Liver (tissue), 9 donors: ENCODE measurements around the gene UIMC1. TPM values are rescaled to one million over a fixed set of nuclear protein-coding genes. Genes with fewer than 3 reads are reported as not detected.

Experiments
- DNase-seq: peaks from one replicate; pipeline ENCODE4 v3.0.0-alpha.2; 2017; ENCODE audit warnings: low spot score
- H3K27ac ChIP-seq, 2 donors: one replicate each; pipeline ENCODE4 v1.7.0; 2013; ENCODE audit warnings: inconsistent platforms in 2 of 2, low read length in 2 of 2, control low read depth in 1 of 2, low read depth in 1 of 2, mild to moderate bottlenecking in 1 of 2
- H3K27me3 ChIP-seq, 4 donors: one replicate each; pipeline versions ENCODE4 v1.6.1 to v1.7.0; 2013; ENCODE audit warnings: low read length in 3 of 4, inconsistent platforms in 1 of 4, mild to moderate bottlenecking in 1 of 4, moderate library complexity in 1 of 4; ENCODE audit not compliant: control insufficient read depth in 4 of 4, insufficient read depth in 4 of 4
- H3K36me3 ChIP-seq, 4 donors: one replicate each; pipeline versions ENCODE4 v1.6.1 to v1.7.0; 2013; ENCODE audit warnings: low read length in 3 of 4, mild to moderate bottlenecking in 3 of 4, low read depth in 1 of 4, moderate library complexity in 1 of 4; ENCODE audit not compliant: control insufficient read depth in 4 of 4, insufficient read depth in 3 of 4
- H3K4me1 ChIP-seq, 4 donors: one replicate each; pipeline versions ENCODE4 v1.6.1 to v1.7.0; 2013; ENCODE audit warnings: low read length in 3 of 4, mild to moderate bottlenecking in 3 of 4, moderate library complexity in 1 of 4; ENCODE audit not compliant: control insufficient read depth in 4 of 4, insufficient read depth in 4 of 4
- H3K4me3 ChIP-seq, 3 donors: one replicate each; pipeline versions ENCODE4 v1.6.1 to v1.7.0; 2013; ENCODE audit warnings: low read length in 3 of 3, control low read depth in 1 of 3, low read depth in 1 of 3, mild to moderate bottlenecking in 1 of 3
- H3K9ac ChIP-seq, 2 donors: one replicate each; pipeline ENCODE4 v1.7.0; 2013; ENCODE audit warnings: low read length in 2 of 2, mild to moderate bottlenecking in 2 of 2, moderate library complexity in 2 of 2, control low read depth in 1 of 2, low read depth in 1 of 2
- H3K9me3 ChIP-seq, 4 donors: one replicate each; pipeline versions ENCODE4 v1.6.1 to v1.7.0; 2013; ENCODE audit warnings: low read length in 3 of 4; ENCODE audit not compliant: control insufficient read depth in 4 of 4
- EGR1 ChIP-seq, 2 donors: IDR thresholded peaks; 2 replicates each; pipeline ENCODE4 v1.6.1; 2016 to 2018; ENCODE audit warnings: antibody characterized with exemption in 2 of 2, low read depth in 2 of 2
- FOXA1 ChIP-seq: IDR thresholded peaks from 2 replicates; pipeline ENCODE4 v1.6.1; 2016; ENCODE audit warnings: antibody characterized with exemption
- FOXA2 ChIP-seq: IDR thresholded peaks from 2 replicates; pipeline ENCODE4 v1.6.1; 2016; ENCODE audit warnings: antibody characterized with exemption
- GABPA ChIP-seq, 2 donors: IDR thresholded peaks in 1 of 2; conservative IDR thresholded peaks in 1 of 2; 2 replicates each; pipeline ENCODE4 v1.6.1; 2016; ENCODE audit warnings: antibody characterized with exemption in 2 of 2, mild to moderate bottlenecking in 1 of 2, moderate library complexity in 1 of 2
- HNF4A ChIP-seq, 2 donors: conservative IDR thresholded peaks; 2 replicates each; pipeline ENCODE4 v1.6.1; 2016; ENCODE audit warnings: antibody characterized with exemption in 2 of 2, mild to moderate bottlenecking in 2 of 2
- HNF4G ChIP-seq: IDR thresholded peaks from 2 replicates; pipeline ENCODE4 v1.6.1; 2016; ENCODE audit warnings: antibody characterized with exemption
- JUND ChIP-seq, 2 donors: IDR thresholded peaks; 2 replicates each; pipeline ENCODE4 v1.6.1; 2016; ENCODE audit warnings: antibody characterized with exemption in 2 of 2
- NR2F2 ChIP-seq: IDR thresholded peaks from 2 replicates; pipeline ENCODE4 v1.6.1; 2016; ENCODE audit warnings: antibody characterized with exemption
- RAD21 ChIP-seq, 2 donors: IDR thresholded peaks; 2 replicates each; pipeline ENCODE4 v1.6.1; 2016; ENCODE audit warnings: antibody characterized with exemption in 2 of 2, mild to moderate bottlenecking in 2 of 2
- RXRA ChIP-seq, 2 donors: IDR thresholded peaks; 2 replicates each; pipeline ENCODE4 v1.6.1; 2017 to 2018; ENCODE audit warnings: antibody characterized with exemption in 2 of 2, mild to moderate bottlenecking in 1 of 2
- SP1 ChIP-seq: IDR thresholded peaks from 2 replicates; pipeline ENCODE4 v1.6.1; 2018; ENCODE audit warnings: antibody characterized with exemption, mild to moderate bottlenecking
- TAF1 ChIP-seq: conservative IDR thresholded peaks from 2 replicates; pipeline ENCODE4 v1.6.1; 2016; ENCODE audit warnings: antibody characterized with exemption, mild to moderate bottlenecking
- WGBS: extraction: QIAGEN DNeasy Blood & Tissue Kit; methylation state at CpG from one replicate; pipeline ENCODE4 v1.1.7; 2013; 5-methylcytosine and 5-hydroxymethylcytosine counted together
- polyA plus RNA-seq, 2 donors: library from polyadenylated mRNA; stranded (reverse) in 1 of 2; unstranded in 1 of 2; fragments of 200-250 nt in 1 of 2; fragments of >200 nt in 1 of 2; fragmentation: Nextera tagmentation in 1 of 2; extraction: Ambion mirVana in 1 of 2; gene quantifications; one replicate each; pipeline versions ENCODE4 v1.2.1 to v1.2.3, GENCODE V29; 2013 to 2015
- total RNA-seq, 2 donors: library from RNA; depleted of rRNA; stranded (reverse); fragments of >200 nt; gene quantifications; one replicate each; pipeline ENCODE4 v1.2.3, GENCODE V29; 2014
- TF ChIP-seq, protein P1 (sequence below): fragments of 150-350 bp; IDR thresholded peaks from 2 replicates; pipeline ENCODE4 v1.5.1; 2017; ENCODE audit warnings: improper control_type of control experiment, low read depth, low read length; ENCODE audit not compliant: missing input control
- TF ChIP-seq, protein P2 (sequence below): IDR thresholded peaks from 2 replicates; pipeline ENCODE4 v1.6.1; 2016; ENCODE audit warnings: antibody characterized with exemption
- TF ChIP-seq, protein P3 (sequence below): IDR thresholded peaks from 2 replicates; pipeline ENCODE4 v1.6.1; 2016; ENCODE audit warnings: antibody characterized with exemption
- TF ChIP-seq, protein P4 (sequence below): IDR thresholded peaks from 2 replicates; pipeline ENCODE4 v1.6.1; 2016; ENCODE audit warnings: antibody characterized with exemption
- TF ChIP-seq, protein P5 (sequence below): IDR thresholded peaks from 2 replicates; pipeline ENCODE4 v1.6.1; 2016; ENCODE audit warnings: antibody characterized with exemption, mild to moderate bottlenecking
- donor health status: healthy.
- donor health status: healthy.
- donor health status: healthy.
- donor health status: healthy.
- donor health status: healthy.

The UIMC1 gene
- total and polyA plus RNA-seq, 4 donors, result 5.9 to 26.0 (median 11.7) TPM

DNA sequence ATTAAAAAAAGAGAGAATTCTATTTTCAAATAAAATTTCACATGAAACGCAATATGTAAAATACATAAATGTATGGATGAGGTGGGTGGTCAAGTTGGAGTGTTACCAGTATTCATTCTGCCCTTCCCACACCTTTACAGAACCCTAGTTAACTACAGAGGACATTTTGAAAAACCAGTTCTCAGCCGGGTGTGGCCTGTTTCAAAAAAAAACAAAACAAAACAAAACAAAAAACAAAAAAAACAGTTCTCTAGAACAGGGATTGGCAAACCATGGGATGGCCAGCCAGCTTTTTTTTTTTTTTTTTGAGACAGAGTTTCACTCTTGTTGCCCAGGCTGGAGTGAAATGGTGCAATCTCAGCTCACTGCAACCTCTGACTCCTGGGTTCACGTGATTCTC lies 79.0 kb downstream of the UIMC1 start:
- 88% methylated on average over 3 of the region's 3 CpGs for WGBS
- H3K27ac ChIP-seq, result no peak overlapping the region
- H3K27me3 ChIP-seq, result no peaks in the 10 kb centered on the region
- no peak overlapping the region for H3K9ac ChIP-seq
- H3K4me1 ChIP-seq, result peaks cover 0 to 2% (median 0%) of the 10 kb centered on the region in 4 donors
- H3K36me3 ChIP-seq, result peaks cover 0 to 15% (median 2%) of the 10 kb centered on the region in 4 donors
- TF ChIP-seq, protein P1, sequence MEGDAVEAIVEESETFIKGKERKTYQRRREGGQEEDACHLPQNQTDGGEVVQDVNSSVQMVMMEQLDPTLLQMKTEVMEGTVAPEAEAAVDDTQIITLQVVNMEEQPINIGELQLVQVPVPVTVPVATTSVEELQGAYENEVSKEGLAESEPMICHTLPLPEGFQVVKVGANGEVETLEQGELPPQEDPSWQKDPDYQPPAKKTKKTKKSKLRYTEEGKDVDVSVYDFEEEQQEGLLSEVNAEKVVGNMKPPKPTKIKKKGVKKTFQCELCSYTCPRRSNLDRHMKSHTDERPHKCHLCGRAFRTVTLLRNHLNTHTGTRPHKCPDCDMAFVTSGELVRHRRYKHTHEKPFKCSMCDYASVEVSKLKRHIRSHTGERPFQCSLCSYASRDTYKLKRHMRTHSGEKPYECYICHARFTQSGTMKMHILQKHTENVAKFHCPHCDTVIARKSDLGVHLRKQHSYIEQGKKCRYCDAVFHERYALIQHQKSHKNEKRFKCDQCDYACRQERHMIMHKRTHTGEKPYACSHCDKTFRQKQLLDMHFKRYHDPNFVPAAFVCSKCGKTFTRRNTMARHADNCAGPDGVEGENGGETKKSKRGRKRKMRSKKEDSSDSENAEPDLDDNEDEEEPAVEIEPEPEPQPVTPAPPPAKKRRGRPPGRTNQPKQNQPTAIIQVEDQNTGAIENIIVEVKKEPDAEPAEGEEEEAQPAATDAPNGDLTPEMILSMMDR, result no peak
- TF ChIP-seq, protein P2, sequence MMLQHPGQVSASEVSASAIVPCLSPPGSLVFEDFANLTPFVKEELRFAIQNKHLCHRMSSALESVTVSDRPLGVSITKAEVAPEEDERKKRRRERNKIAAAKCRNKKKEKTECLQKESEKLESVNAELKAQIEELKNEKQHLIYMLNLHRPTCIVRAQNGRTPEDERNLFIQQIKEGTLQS, result no peak
- TF ChIP-seq FOXA2, result no peak
- no peak for TF ChIP-seq RAD21 (IDR thresholded peaks at IDR 0.05)
- TF ChIP-seq JUND (IDR thresholded peaks at IDR 0.05), result no peak
- no peak for TF ChIP-seq SP1
- no peak for TF ChIP-seq HNF4G
- no peak for TF ChIP-seq EGR1 (IDR thresholded peaks at IDR 0.05; ENCODE audit: low read depth in 2 of 2)
- no peak for TF ChIP-seq HNF4A (conservative IDR thresholded peaks at IDR 0.05)
- TF ChIP-seq RXRA (IDR thresholded peaks at IDR 0.05), result no peak
- no peak for TF ChIP-seq GABPA (IDR thresholded peaks at IDR 0.05 in 1 of 2, conservative IDR thresholded peaks at IDR 0.05 in 1 of 2)
- TF ChIP-seq, protein P3, sequence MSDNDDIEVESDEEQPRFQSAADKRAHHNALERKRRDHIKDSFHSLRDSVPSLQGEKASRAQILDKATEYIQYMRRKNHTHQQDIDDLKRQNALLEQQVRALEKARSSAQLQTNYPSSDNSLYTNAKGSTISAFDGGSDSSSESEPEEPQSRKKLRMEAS, result no peak
- TF ChIP-seq, protein P4, sequence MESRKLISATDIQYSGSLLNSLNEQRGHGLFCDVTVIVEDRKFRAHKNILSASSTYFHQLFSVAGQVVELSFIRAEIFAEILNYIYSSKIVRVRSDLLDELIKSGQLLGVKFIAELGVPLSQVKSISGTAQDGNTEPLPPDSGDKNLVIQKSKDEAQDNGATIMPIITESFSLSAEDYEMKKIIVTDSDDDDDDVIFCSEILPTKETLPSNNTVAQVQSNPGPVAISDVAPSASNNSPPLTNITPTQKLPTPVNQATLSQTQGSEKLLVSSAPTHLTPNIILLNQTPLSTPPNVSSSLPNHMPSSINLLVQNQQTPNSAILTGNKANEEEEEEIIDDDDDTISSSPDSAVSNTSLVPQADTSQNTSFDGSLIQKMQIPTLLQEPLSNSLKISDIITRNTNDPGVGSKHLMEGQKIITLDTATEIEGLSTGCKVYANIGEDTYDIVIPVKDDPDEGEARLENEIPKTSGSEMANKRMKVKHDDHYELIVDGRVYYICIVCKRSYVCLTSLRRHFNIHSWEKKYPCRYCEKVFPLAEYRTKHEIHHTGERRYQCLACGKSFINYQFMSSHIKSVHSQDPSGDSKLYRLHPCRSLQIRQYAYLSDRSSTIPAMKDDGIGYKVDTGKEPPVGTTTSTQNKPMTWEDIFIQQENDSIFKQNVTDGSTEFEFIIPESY, result no peak
- TF ChIP-seq FOXA1, result no peak
- no peak for TF ChIP-seq NR2F2
- H3K4me3 ChIP-seq, result no peak overlapping the region
- DNase-seq, result no peak
- H3K9me3 ChIP-seq, result no peaks in the 10 kb centered on the region

DNA sequence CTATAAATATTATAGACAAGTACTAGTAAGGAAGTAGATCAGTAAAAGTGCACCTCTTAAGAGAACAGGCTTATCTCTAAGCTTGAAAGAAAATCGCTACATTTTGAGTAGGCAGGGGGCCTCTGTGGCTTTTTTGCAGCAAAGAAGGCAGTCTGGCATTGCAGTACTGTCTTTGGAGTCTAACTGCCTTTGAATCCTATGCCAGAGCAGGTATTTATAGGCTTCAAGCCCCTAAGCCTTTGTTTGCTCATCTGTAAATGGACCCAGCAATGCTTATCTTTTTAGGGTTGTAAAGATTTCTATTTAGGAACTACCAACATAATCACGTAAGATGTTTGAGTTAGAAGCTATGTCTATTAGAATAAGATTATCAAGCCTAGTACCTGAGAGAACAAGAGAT lies 83.8 kb downstream of the UIMC1 start:
- Histone ChIP-seq H3K4me3 (no peak overlapping the region), H3K9me3 (no peaks in the 10 kb centered on the region), H3K36me3 (peaks cover 0 to 5% (median 2%) of the 10 kb centered on the region in 4 donors), H3K4me1 (peaks cover 0 to 2% (median 0%) of the 10 kb centered on the region in 4 donors), H3K9ac (no peak overlapping the region), H3K27me3 (no peaks in the 10 kb centered on the region), H3K27ac (no peak overlapping the region)
- TF ChIP-seq TAF1 (no peak), RXRA (IDR thresholded peaks at IDR 0.05) (no peak), NR2F2 (no peak), HNF4A (conservative IDR thresholded peaks at IDR 0.05) (no peak), FOXA1 (no peak), EGR1 (IDR thresholded peaks at IDR 0.05; ENCODE audit: low read depth in 2 of 2) (no peak), FOXA2 (no peak), SP1 (no peak)
- TF ChIP-seq, protein P3, result no peak
- TF ChIP-seq, protein P5, sequence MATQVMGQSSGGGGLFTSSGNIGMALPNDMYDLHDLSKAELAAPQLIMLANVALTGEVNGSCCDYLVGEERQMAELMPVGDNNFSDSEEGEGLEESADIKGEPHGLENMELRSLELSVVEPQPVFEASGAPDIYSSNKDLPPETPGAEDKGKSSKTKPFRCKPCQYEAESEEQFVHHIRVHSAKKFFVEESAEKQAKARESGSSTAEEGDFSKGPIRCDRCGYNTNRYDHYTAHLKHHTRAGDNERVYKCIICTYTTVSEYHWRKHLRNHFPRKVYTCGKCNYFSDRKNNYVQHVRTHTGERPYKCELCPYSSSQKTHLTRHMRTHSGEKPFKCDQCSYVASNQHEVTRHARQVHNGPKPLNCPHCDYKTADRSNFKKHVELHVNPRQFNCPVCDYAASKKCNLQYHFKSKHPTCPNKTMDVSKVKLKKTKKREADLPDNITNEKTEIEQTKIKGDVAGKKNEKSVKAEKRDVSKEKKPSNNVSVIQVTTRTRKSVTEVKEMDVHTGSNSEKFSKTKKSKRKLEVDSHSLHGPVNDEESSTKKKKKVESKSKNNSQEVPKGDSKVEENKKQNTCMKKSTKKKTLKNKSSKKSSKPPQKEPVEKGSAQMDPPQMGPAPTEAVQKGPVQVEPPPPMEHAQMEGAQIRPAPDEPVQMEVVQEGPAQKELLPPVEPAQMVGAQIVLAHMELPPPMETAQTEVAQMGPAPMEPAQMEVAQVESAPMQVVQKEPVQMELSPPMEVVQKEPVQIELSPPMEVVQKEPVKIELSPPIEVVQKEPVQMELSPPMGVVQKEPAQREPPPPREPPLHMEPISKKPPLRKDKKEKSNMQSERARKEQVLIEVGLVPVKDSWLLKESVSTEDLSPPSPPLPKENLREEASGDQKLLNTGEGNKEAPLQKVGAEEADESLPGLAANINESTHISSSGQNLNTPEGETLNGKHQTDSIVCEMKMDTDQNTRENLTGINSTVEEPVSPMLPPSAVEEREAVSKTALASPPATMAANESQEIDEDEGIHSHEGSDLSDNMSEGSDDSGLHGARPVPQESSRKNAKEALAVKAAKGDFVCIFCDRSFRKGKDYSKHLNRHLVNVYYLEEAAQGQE, result no peak
- TF ChIP-seq, protein P2, result no peak
- TF ChIP-seq, protein P1, result no peak
- WGBS, result 92% methylated on average over 2 of the region's 2 CpGs
- DNase-seq, result no peak
